A549 (cell line): ENCODE results near the gene SWAP70. TPM values are rescaled to one million over a fixed set of nuclear protein-coding genes. Genes with fewer than 3 reads are reported as not detected.
"Not testable (repeated sequence)": the region's sequence is repeated elsewhere in the genome, so short reads cannot be mapped to it uniquely, and the experiment has no call there.

Experiments used
- ATAC-seq, 2 experiments: fragments of 200-7000 bp in 1 of 2; fragments of >200 bp in 1 of 2; cut with Nextera tagmentation in 1 of 2; cut with Tn5 transposase in 1 of 2; 3 replicates each; pipeline versions ENCODE4 v1.8.0 to v1.9.1; 2018 to 2020; ENCODE audit warnings: mild to moderate bottlenecking in 1 of 2, moderate library complexity in 1 of 2
- CTCF ChIA-PET: fragments of 300-600 bp; sonication (Branson Sonifier 250); formaldehyde crosslinking; extraction: SDS; loops from one replicate; lab custom pipeline; 2021; ENCODE audit warnings: antibody characterized with exemption, inconsistent platforms; lab: Yijun Ruan, JAX
- POLR2A ChIA-PET: fragments of 350-600 bp; formaldehyde crosslinking; extraction: SDS; loops from one replicate; lab custom pipeline; 2021; ENCODE audit warnings: antibody characterized with exemption, inconsistent platforms; lab: Yijun Ruan, JAX
- DNase-seq, 2 experiments: peaks; one replicate each; pipeline versions ENCODE4 v3.0.0 to v3.0.0-alpha.2; 2011 to 2016; ENCODE audit warnings: low read depth in 1 of 2, low spot score in 1 of 2
- FAIRE-seq: peaks from 2 replicates; lab custom pipeline; 2011; peaks lifted over from hg19 to GRCh38; lab: Jason Lieb, UNC
- H3K27ac ChIP-seq, 2 experiments: fragments of >200 bp; sonication (Bioruptor Twin); formaldehyde crosslinking; 3 replicates each; pipeline ENCODE4 v1.5.1; 2016 to 2017
- H3K4me1 ChIP-seq: fragments of >200 bp; sonication (Bioruptor Twin); formaldehyde crosslinking; 3 replicates; pipeline ENCODE4 v1.6.1; 2016
- H3K4me2 ChIP-seq: fragments of >200 bp; sonication (Bioruptor Twin); formaldehyde crosslinking; 3 replicates; pipeline ENCODE4 v1.6.1; 2016
- H3K4me3 ChIP-seq: fragments of >200 bp; sonication (Bioruptor Twin); formaldehyde crosslinking; 3 replicates; pipeline ENCODE4 v1.5.1; 2016
- H3K9me3 ChIP-seq: fragments of >200 bp; sonication (Bioruptor Twin); formaldehyde crosslinking; 3 replicates; pipeline ENCODE4 v1.6.1; 2016
- E2F6 ChIP-seq: IDR thresholded peaks from 2 replicates; pipeline ENCODE4 v1.6.1; 2012; ENCODE audit warnings: low read depth, borderline replicate concordance
- EHMT2 ChIP-seq: fragments of 200-600 bp; sonication (generic); IDR thresholded peaks from 2 replicates; pipeline ENCODE4 v1.6.1; 2016; ENCODE audit warnings: antibody characterized with exemption, low read depth, mild to moderate bottlenecking, moderate library complexity
- EP300 ChIP-seq, 2 experiments: fragments of >200 bp; sonication (Bioruptor Twin); formaldehyde crosslinking; IDR thresholded peaks; 2 replicates in 1 of 2; 3 replicates in 1 of 2; pipeline ENCODE4 v1.6.1; 2016 to 2017
- FOSB ChIP-seq: fragments of 250-450 bp; sonication (Bioruptor Pico); IDR thresholded peaks from 2 replicates; pipeline ENCODE4 v1.5.0; 2020; ENCODE audit warnings: mild to moderate bottlenecking, moderate library complexity
- FOSL2 ChIP-seq, 2 experiments: fragments of 450-650 bp in 1 of 2; fragments of >200 bp in 1 of 2; sonication (Bioruptor Twin) in 1 of 2; formaldehyde crosslinking; IDR thresholded peaks; 2 replicates each; pipeline versions ENCODE4 v1.5.0 to v1.6.1; 2016 to 2020; ENCODE audit warnings: mild to moderate bottlenecking in 1 of 2, moderate library complexity in 1 of 2
- HES2 ChIP-seq: fragments of >200 bp; sonication (Bioruptor Twin); formaldehyde crosslinking; IDR thresholded peaks from 2 replicates; pipeline ENCODE4 v1.6.1; 2016
- HEYL ChIP-seq: fragments of 250-450 bp; sonication (Bioruptor Pico); IDR thresholded peaks from 2 replicates; pipeline ENCODE4 v1.8.0; 2021; ENCODE audit warnings: mild to moderate bottlenecking, moderate library complexity
- HMGXB4 ChIP-seq: fragments of 250-450 bp; sonication (Bioruptor Pico); IDR thresholded peaks from 2 replicates; pipeline ENCODE4 v1.5.0; 2021; ENCODE audit warnings: mild to moderate bottlenecking, moderate library complexity, borderline replicate concordance
- JUN ChIP-seq, 2 experiments: fragments of >200 bp; sonication (Bioruptor Twin); formaldehyde crosslinking; IDR thresholded peaks; 2 replicates in 1 of 2; 3 replicates in 1 of 2; pipeline ENCODE4 v1.6.1; 2016 to 2017
- JUNB ChIP-seq: fragments of >200 bp; sonication (Bioruptor Twin); formaldehyde crosslinking; IDR thresholded peaks from 2 replicates; pipeline ENCODE4 v1.6.1; 2016
- KDM1A ChIP-seq: fragments of 200-600 bp; sonication (generic); IDR thresholded peaks from 2 replicates; pipeline ENCODE4 v1.6.1; 2016; ENCODE audit warnings: low read depth, mild to moderate bottlenecking
- MAZ ChIP-seq: fragments of 150-350 bp; IDR thresholded peaks from 2 replicates; pipeline ENCODE4 v1.6.1; 2014; ENCODE audit warnings: antibody characterized with exemption, low read depth, low read length, borderline replicate concordance
- NPAS2 ChIP-seq: fragments of 250-450 bp; sonication (Bioruptor Pico); IDR thresholded peaks from 2 replicates; pipeline ENCODE4 v1.8.0; 2022; ENCODE audit warnings: mild to moderate bottlenecking, moderate library complexity, borderline replicate concordance
- NR3C1 ChIP-seq: fragments of >200 bp; sonication (Bioruptor Twin); formaldehyde crosslinking; IDR thresholded peaks from 3 replicates; pipeline ENCODE4 v1.6.1; 2017
- POLR2AphosphoS2 ChIP-seq: conservative IDR thresholded peaks from 2 replicates; pipeline ENCODE4 v1.6.1; 2012; ENCODE audit warnings: low read length, improper control_type of control experiment, inconsistent platforms
- RAD21 ChIP-seq, 2 experiments: fragments of >200 bp in 1 of 2; sonication (Bioruptor Twin) in 1 of 2; formaldehyde crosslinking in 1 of 2; IDR thresholded peaks in 1 of 2; conservative IDR thresholded peaks in 1 of 2; 2 replicates in 1 of 2; 3 replicates in 1 of 2; pipeline ENCODE4 v1.6.1; 2012 to 2018; ENCODE audit warnings: inconsistent platforms in 1 of 2
- RARB ChIP-seq: fragments of 250-450 bp; sonication (Bioruptor Pico); IDR thresholded peaks from 2 replicates; pipeline ENCODE4 v1.8.0; 2021; ENCODE audit warnings: mild to moderate bottlenecking, moderate library complexity
- RCOR1 ChIP-seq: fragments of 150-350 bp; IDR thresholded peaks from 2 replicates; pipeline ENCODE4 v1.6.1; 2014; ENCODE audit warnings: antibody characterized with exemption, low read length, low read depth
- RNF2 ChIP-seq: fragments of 200-600 bp; sonication (generic); IDR thresholded peaks from 2 replicates; pipeline ENCODE4 v1.6.1; 2016; ENCODE audit warnings: low read depth, mild to moderate bottlenecking, antibody characterized with exemption, moderate library complexity, borderline replicate concordance
- ZC3H11A ChIP-seq: fragments of 450-650 bp; IDR thresholded peaks from 2 replicates; pipeline ENCODE4 v1.6.1; 2014; ENCODE audit warnings: antibody characterized with exemption, mild to moderate bottlenecking
- ZFP36 ChIP-seq: fragments of 450-650 bp; IDR thresholded peaks from 2 replicates; pipeline ENCODE4 v1.6.1; 2014; ENCODE audit warnings: borderline replicate concordance; ENCODE audit not compliant: partially characterized antibody
- ZNF302 ChIP-seq: fragments of 250-450 bp; sonication (Bioruptor Pico); IDR thresholded peaks from 2 replicates; pipeline ENCODE4 v1.9.0; 2021; ENCODE audit warnings: inconsistent platforms, mild to moderate bottlenecking, moderate library complexity
- WGBS: methylation state at CpG from one replicate; pipeline ENCODE4 v1.1.6; 2017; ENCODE audit errors: missing lambda C conversion rate; 5-methylcytosine and 5-hydroxymethylcytosine counted together
- polyA plus RNA-seq, 4 experiments: library from polyadenylated mRNA; depleted of rRNA in 3 of 4; stranded (reverse); fragments of >200 nt; fragmentation: RNase III in 1 of 4; extraction: RNeasy Plus Mini Kit Qiagen cat#74134 plus additional on column Dnase treatment in 1 of 4; gene quantifications; 2 replicates in 3 of 4; 3 replicates in 1 of 4; pipeline ENCODE4 v1.2.3, GENCODE V29; 2011 to 2017
- TF ChIP-seq, protein P1 (sequence below): IDR thresholded peaks from 2 replicates; pipeline ENCODE4 v1.6.1; 2012

Gene SWAP70
- polyA plus RNA-seq, 2 of the 4 experiments (the other 2 are of a cell fraction), result 24.5 to 25.5 TPM

GRCh38 chr11:9692691-9693090 is 28.8 kb downstream of the SWAP70 start:
- Histone ChIP-seq H3K4me3 (no peak overlapping the region), H3K27ac (no peak overlapping the region), H3K4me1 (peaks cover 34% of the 10 kb centered on the region), H3K4me2 (no peak overlapping the region), H3K9me3 (no peaks in the 10 kb centered on the region)
- ATAC-seq (no peak), DNase-seq (no peak), FAIRE-seq (no peak)
- WGBS, result 85% methylated on average over 2 of the region's 2 CpGs
- TF ChIP-seq HMGXB4 (CRISPR knock-in tag) (no peak), FOSL2 (IDR thresholded peaks at IDR 0.05) (no peak), FOSL2 (CRISPR knock-in tag; IDR thresholded peaks at IDR 0.05) (no peak), E2F6 (no peak), KDM1A (no peak), NR3C1 (no peak), HES2 (no peak), FOSB (CRISPR knock-in tag) (no peak), ZC3H11A (no peak), HEYL (no peak), ZFP36 (no peak), ZNF302 (CRISPR knock-in tag) (no peak), MAZ (no peak), RNF2 (no peak), EP300 (IDR thresholded peaks at IDR 0.05) (no peak), EHMT2 (no peak), JUN (IDR thresholded peaks at IDR 0.05) (no peak), RAD21 (conservative IDR thresholded peaks at IDR 0.05 in 1 of 2, IDR thresholded peaks at IDR 0.05 in 1 of 2) (no peak), RARB (no peak), RCOR1 (no peak)
- TF ChIP-seq, protein P1, sequence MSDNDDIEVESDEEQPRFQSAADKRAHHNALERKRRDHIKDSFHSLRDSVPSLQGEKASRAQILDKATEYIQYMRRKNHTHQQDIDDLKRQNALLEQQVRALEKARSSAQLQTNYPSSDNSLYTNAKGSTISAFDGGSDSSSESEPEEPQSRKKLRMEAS, result no peak
- ChIA-PET CTCF (interaction anchor here (0.7 to 3.1 kb wide), 4 partner anchors 9 to 64 kb away, joined by 3 to 10 read pairs (median 4); no protein-coding TSS in a partner anchor), POLR2A (no interaction called here)

- TF ChIP-seq NPAS2 (CRISPR knock-in tag), result no peak
- no peak for TF ChIP-seq POLR2AphosphoS2
- no peak for TF ChIP-seq JUNB
- ChIA-PET POLR2A (no interaction called here), CTCF (interaction anchor here (1.8 kb wide), 1 partner anchor 11 kb away, joined by 5 read pairs; no protein-coding TSS in a partner anchor)
- no peak for FAIRE-seq
- no peaks in the 10 kb centered on the region for H3K9me3 ChIP-seq
- no peak overlapping the region for H3K4me2 ChIP-seq
- ATAC-seq, result no peak; a peak in 1 of 6 replicates
- DNase-seq, result no peak
- peaks cover 24% of the 10 kb centered on the region for H3K4me1 ChIP-seq
- no peak overlapping the region for H3K4me3 ChIP-seq
- 77% methylated on average over 2 of the region's 2 CpGs for WGBS
- H3K27ac ChIP-seq, result no peak overlapping the region
These were observed 30.1 kb downstream of the SWAP70 start for GRCh38 chr11:9693801-9694553.

- DNase-seq, CTCF ChIA-PET, FAIRE-seq, ATAC-seq, H3K4me3 ChIP-seq, H3K27ac ChIP-seq, H3K4me2 ChIP-seq, H3K9me3 ChIP-seq: not testable (repeated sequence)
- H3K4me1 ChIP-seq, result peaks cover 18% of the 10 kb centered on the region
- 95% methylated on average over 8 of the region's 8 CpGs for WGBS
- POLR2A ChIA-PET, result interaction anchor here (0.7 kb wide), 1 partner anchor 641 kb away, joined by 3 read pairs; no protein-coding TSS in a partner anchor
These were observed 31.4 kb downstream of the SWAP70 start for GRCh38 chr11:9695228-9695627.
